Endothelial cell of umbilical vein (primary cell): ENCODE data around the gene UGT1A5.

ENCODE experiments used
- EZH2 ChIP-seq: IDR thresholded peaks from 2 replicates; pipeline ENCODE4 v1.6.1; 2012; ENCODE audit warnings: borderline replicate concordance, low read depth, mild to moderate bottlenecking, moderate library complexity, low read length, inconsistent platforms; ENCODE audit not compliant: severe bottlenecking
- JUN ChIP-seq: IDR thresholded peaks from 2 replicates; pipeline ENCODE4 v1.6.1; 2011; ENCODE audit warnings: borderline replicate concordance, low read depth; ENCODE audit not compliant: insufficient read length, insufficient read depth
- MYC ChIP-seq: IDR thresholded peaks from one replicate; pipeline ENCODE4 v1.6.1; 2011; ENCODE audit warnings: mild to moderate bottlenecking, low read depth, low read length
- POLR2A ChIP-seq: IDR thresholded peaks from 2 replicates; pipeline ENCODE4 v1.6.1; 2012; ENCODE audit warnings: low read depth, mild to moderate bottlenecking, control low read depth, low read length
- POLR2AphosphoS5 ChIP-seq: IDR thresholded peaks from 2 replicates; pipeline ENCODE4 v1.6.1; 2012; ENCODE audit warnings: low read depth, mild to moderate bottlenecking, control low read depth, low read length, moderate library complexity; ENCODE audit not compliant: insufficient read depth
- TF ChIP-seq, protein P1 (sequence below), 2 donors: IDR thresholded peaks; 1 replicate in 1 of 2; 2 replicates in 1 of 2; pipeline ENCODE4 v1.5.1; 2011; ENCODE audit warnings: low read length in 2 of 2, mild to moderate bottlenecking in 2 of 2, moderate library complexity in 2 of 2, control low read depth in 1 of 2, inconsistent platforms in 1 of 2, low read depth in 1 of 2; ENCODE audit not compliant: insufficient read depth in 1 of 2; ENCODE audit errors: extremely low read depth in 1 of 2

DNA sequence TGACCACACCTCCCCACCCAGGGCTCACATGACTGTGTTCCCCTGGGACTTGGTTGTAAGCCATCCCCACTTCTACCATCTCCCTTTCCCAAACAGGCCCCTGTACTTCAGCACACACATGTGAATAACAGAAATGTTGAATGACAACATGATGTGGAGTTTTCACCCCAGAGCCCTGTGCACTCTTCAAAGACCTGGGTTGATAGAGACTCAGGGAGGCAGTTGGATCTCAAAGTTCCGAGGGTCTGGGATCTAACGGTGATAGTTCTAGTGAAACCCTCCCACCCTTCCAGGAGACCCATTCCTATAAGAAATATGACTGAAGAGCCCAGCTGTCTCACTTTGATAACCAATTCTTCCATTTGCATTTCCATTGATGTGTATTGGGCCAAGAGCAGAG lies 65.3 kb downstream of the UGT1A5 start, which contains the start of gene MROH2A:
- TF ChIP-seq, protein P1, sequence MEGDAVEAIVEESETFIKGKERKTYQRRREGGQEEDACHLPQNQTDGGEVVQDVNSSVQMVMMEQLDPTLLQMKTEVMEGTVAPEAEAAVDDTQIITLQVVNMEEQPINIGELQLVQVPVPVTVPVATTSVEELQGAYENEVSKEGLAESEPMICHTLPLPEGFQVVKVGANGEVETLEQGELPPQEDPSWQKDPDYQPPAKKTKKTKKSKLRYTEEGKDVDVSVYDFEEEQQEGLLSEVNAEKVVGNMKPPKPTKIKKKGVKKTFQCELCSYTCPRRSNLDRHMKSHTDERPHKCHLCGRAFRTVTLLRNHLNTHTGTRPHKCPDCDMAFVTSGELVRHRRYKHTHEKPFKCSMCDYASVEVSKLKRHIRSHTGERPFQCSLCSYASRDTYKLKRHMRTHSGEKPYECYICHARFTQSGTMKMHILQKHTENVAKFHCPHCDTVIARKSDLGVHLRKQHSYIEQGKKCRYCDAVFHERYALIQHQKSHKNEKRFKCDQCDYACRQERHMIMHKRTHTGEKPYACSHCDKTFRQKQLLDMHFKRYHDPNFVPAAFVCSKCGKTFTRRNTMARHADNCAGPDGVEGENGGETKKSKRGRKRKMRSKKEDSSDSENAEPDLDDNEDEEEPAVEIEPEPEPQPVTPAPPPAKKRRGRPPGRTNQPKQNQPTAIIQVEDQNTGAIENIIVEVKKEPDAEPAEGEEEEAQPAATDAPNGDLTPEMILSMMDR (IDR thresholded peaks at IDR 0.05; ENCODE audit: extremely low read depth in 1 of 2, insufficient read depth in 1 of 2, low read depth in 1 of 2, low read length in 2 of 2): no peak
- TF ChIP-seq POLR2A (no peak), POLR2AphosphoS5 (no peak), EZH2 (no peak), MYC (no peak), JUN (no peak)
